SK-N-DZ (cell line): Measurements from ENCODE around the gene CDC42EP5.

Source experiments
- DNase-seq: peaks from one replicate; pipeline ENCODE4 v3.0.0-alpha.2; 2015; ENCODE audit warnings: low spot score

Gene CDC42EP5

GRCh38 chr19:54428323-54429175 lies 44.5 kb downstream of the CDC42EP5 start:
- DNase-seq: no peak

DNA sequence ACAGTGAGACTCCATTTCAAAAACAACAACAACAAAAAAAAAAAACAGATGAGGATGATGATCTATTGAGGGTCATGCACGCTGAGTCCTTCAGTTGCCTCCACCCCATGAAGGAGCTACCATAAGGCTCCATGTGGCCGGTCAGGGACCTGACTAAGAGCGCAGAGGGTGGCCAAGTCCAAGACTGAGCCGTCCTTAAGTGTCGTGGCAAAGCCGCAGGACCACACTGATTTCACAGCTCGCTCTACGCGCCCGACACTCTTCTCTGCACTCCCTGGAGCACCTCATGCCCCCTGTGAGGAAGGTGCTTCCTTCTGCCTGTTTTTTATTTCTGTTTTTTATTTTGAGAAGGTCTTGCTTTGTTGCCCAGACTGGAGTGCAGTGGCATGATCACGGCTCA lies 45.5 kb downstream of the CDC42EP5 start:
- DNase-seq: no peak

DNA sequence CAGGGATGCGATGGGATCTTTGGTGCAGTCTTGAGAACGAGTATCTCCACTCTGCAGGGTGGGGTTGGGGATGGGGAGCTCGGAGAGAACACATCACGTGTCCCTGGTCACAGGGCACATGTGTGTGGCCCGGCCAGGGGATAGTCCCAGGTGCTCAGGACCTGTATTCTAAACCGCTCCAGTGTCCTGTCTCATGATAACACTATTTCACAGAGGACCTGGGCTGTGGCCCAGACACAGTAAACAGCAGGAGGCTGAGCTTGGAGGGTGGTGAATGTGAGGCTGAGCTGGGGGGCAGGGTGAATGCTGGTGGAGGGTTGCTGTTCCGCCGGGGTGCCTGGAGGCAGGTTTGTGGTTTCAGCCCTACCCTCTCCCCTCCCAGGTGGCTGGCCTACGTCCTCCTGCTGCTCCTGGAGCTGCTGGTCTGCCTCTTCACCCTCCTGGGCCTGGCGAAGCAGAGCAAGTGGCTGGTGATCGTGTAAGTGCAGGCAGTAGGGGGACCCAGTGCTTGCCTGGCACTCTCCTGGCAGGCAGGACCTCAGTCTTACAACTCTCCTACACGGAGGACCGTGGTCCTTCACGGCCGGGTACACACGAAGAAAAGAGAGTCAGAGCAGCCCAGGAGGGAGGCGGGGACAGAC lies 46.7 kb downstream of the CDC42EP5 start:
- DNase-seq: no peak

DNA sequence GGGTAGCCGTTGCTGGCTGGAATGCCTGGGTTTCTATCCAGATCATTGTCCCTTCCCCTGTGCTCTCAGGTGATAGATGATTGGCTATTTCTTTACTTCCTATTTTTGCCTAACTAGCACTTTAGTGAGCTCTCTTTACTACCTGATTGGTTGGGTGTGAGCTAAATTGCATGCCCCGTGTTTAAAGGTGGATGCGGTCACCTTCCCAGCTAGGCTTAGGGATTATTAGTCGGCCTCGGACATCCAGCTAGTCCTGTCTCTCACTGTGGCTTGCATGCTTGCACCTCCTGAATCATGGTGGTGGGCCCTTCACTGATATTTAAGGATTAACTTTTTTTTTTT lies 47.7 kb downstream of the CDC42EP5 start:
- DNase-seq: no peak

DNA sequence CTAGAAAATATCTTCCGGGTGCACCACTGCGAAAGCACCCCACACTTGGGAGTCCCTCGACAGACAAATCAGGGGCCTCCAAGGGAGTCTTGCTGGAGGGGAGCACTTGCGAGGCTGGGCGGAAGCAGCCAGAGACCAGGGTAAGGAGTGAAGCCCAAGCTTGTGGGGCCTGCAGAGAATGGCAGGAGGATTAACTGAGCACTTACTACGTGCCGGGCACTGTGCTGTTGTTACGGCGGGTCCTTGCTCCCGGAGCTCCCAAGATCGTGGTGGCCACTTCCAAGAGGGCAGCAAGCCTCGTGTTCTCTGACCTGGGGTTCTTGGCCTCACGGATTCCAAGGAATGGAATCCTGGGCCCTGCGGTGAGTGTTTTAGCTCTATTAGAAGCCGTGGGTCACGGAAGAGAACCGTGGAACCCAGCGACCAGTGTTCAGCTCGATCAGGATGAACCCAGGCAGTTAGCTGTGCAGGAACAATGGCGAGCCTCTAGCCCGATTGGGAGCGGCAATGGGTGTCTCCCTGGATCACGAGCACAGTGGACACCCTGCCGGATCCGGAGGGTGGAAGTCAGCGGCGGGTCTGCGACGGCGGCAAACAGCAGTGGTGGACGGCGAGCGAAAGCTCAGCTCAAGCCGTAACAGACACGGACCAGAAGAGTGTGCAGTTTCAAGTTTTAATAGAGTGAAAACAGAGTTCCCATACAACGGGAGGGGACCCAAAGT lies 48.3 kb downstream of the CDC42EP5 start:
- no peak for DNase-seq

DNA sequence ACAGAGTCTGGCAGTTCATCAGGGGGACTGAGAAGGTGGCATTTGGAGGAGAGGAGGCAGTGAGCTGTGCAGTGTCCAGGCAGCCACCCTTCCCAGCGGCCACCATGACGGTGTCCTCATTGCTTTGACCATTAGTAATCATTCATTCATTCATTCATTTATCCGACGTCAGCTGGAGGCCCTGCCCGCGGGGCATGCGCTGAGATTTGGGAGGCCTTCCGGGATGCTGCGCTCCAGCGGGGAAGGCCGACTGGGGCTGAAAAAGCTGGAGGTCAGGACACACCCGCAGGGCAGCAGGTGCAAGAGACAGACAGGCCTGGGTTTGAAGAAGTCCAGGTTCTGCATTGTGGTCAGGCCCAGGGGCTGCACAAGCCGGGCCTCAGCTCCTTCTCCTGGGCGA lies 48.9 kb downstream of the CDC42EP5 start:
- DNase-seq: no peak

- no peak for DNase-seq
These were observed 51.0 kb downstream of the CDC42EP5 start for GRCh38 chr19:54422136-54422535.

GRCh38 chr19:54421521-54421920 lies 51.6 kb downstream of the CDC42EP5 start:
- no peak for DNase-seq

GRCh38 chr19:54421169-54421516 lies 52.0 kb downstream of the CDC42EP5 start:
- no peak for DNase-seq

- DNase-seq: no peak
These were observed 52.5 kb downstream of the CDC42EP5 start for GRCh38 chr19:54420383-54421168.

DNA sequence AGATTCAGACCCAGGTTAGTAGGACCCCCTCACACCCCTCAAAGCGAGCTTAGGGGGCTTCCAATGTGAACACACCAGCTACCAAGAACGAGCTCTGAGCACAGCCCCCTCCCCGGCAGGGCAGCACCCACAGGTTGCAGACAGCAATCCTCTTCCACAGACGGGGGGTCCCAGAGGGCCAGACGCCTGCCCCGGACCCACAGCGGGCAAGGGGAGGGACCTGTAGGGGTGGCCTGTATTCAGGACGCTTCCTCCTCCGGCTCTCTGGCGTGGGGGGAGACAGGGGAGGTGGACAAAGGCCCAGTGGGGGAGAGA lies 53.1 kb downstream of the CDC42EP5 start:
- DNase-seq: no peak

GRCh38 chr19:54418930-54419800 lies 53.9 kb downstream of the CDC42EP5 start:
- DNase-seq: no peak

GRCh38 chr19:54418030-54418929 lies 54.8 kb downstream of the CDC42EP5 start:
- no peak for DNase-seq

GRCh38 chr19:54416695-54417491 lies 56.2 kb downstream of the CDC42EP5 start:
- DNase-seq: no peak

GRCh38 chr19:54415901-54416673 lies 57.0 kb downstream of the CDC42EP5 start:
- DNase-seq: no peak

GRCh38 chr19:54415208-54415900 lies 57.7 kb downstream of the CDC42EP5 start, which contains the start of gene TTYH1:
TTYH1 (plus strand) TSS chr19:54415464; CDS start chr19:54415553, 89 bp downstream.
- no peak for DNase-seq
